ENCODE data around the gene ELMO3. TPM values are rescaled to one million over a fixed set of nuclear protein-coding genes. Genes with fewer than 3 reads are reported as not detected.

Gene ELMO3
- 0.84 and 1.8 TPM in 2 replicates for total RNA-seq (2014; rRNA removed; shearing (Covaris generic))

DNA sequence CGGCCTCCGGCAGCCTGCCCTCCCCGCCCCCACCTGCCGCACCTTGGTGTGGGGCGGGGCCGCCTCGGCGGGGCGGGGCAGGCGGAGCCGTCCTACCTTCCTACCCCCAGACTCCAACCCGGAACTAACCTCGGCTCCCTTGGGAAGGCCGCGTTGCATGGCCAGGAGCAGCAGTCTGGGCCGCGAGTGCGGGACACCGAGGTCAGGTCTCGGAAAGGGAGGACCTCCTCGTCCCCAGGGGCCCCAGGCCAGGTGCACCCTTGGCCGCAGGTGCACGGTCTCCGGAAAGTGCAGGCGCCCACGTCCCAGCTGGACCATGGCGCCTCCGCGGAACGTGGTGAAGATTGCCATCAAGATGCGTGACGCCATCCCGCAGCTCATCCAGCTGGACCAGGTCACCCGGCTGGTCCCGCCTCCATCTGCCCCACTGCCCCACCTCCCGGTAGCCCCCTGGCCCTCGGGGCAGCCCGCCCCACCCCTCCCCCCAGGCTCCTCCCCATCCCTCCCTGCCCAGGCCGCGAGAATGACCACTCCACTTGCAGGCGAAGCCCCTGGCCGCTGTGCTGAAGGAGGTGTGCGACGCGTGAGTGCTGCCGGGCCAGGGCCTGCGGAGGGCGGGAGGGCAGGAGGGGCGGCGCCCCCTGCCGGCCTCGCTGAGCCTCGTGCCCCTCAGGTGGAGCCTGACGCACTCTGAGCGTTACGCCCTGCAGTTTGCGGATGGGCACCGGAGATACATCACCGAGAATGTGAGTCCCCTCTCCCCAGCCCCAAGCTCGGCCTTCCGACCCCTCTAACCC is at the start of gene ELMO3:
Gene ELMO3 (plus strand): TSS at position 121 of the 797 bp plus-strand sequence. CDS start 196 bp downstream, at position 317.
- H3K9me3 ChIP-seq (replicated peaks) = no peaks in the 10 kb centered on the region

DNA sequence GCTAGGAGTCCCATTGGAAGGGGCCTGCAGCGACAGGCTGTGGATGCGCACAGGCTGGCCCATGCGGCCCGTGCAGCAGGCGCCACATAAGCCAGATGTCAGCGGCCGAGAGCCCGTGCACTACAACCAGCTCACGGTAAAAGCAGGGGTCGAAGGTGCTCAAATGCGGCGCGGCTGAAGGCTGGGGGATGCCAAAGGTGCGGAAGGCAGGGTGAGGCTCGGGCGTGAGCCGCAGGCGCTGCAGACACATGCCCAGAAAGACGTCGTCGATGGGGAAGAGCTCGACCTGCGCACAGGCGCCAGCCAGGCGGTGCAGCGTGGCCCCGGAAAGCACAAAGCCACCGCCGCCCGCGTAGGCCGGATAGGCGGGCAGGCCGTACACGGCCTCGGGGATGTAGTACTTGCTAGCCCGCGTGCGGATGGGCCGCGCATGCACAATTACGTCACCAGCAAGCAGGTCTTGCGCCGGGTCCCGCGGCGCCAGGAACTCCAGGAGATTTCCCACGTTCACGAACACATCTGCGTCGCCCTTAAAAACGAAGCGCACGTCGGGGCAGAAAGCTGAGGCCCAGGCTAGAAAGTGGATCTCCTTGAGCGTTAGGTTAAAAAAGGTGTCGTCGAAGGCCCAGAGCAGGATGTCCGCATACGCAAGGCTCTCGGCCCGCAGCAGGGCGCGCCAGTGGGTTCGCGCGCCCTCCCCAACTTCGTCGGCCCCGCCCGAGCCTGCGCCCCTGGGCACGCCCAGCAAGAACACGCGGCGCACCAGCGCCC is 49.5 kb upstream of the ELMO3 start:
- H3K9me3 ChIP-seq (replicated peaks) = no peaks in the 10 kb centered on the region
- H3K27ac ChIP-seq = no peak overlapping the region
- H3K4me3 ChIP-seq = no peak overlapping the region
- peaks cover 6% of the 10 kb centered on the region; the same call in 1 of the 2 replicates for H3K4me1 ChIP-seq
- DNase-seq = no peak
- peaks cover 25% of the 10 kb centered on the region; the same call in 1 of the 2 replicates for H3K36me3 ChIP-seq
- no peaks in the 10 kb centered on the region for H3K27me3 ChIP-seq

More for the DNA sequence above, at the start of gene ELMO3:
- no peak for DNase-seq
- peaks cover 65% of the 10 kb centered on the region for H3K36me3 ChIP-seq
- H3K27ac ChIP-seq = no peak within 1 kb of the TSS
- H3K4me3 ChIP-seq = no peak within 1 kb of the TSS
- H3K27me3 ChIP-seq = no peaks in the 10 kb centered on the region
- no peaks in the 10 kb centered on the region for H3K4me1 ChIP-seq

GRCh38 chr16:67150047-67150832 is 48.7 kb upstream of the ELMO3 start:
- H3K4me3 ChIP-seq = peak overlapping the region; percentile 67
- no peaks in the 10 kb centered on the region for H3K27me3 ChIP-seq
- DNase-seq = peak in 1 of 2 experiments; percentile 61

DNA sequence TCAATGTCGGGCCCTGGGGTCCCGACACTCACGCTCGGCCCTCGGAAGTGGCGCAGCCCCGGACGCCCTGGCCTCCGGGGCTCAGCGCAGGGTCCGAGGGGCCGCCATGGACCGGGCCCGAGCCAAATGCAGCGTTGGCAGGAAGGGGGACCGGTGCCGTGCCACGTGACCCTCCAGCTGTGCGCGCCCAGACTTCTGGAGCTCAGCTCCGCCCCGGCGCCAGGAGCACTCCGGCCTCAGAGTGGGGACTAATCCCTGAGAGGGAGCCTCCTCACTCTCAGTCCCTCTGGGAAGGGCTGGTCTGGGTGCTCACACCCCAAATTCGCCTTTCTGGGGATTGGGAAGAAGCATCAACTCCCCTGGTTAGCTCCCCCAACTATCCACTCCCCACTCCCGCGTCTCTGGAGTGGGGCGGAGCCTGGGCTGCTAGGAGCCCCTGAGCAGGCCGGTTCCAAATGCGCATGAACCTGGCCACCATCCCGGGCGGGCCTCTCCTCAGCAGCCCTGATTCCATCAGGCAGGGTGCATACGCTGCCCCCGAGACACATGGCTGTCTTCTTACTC is 48.0 kb upstream of the ELMO3 start, which contains the start of gene B3GNT9:
Gene B3GNT9 (minus strand): TSS at position 166 of the 564 bp plus-strand sequence. CDS start 513 bp downstream, outside the sequence.
- peak; percentile 89 to 91 for DNase-seq
- Histone ChIP-seq H3K4me1 (peaks cover 6% of the 10 kb centered on the region; the same call in 1 of the 2 replicates), H3K9me3 (replicated peaks) (no peaks in the 10 kb centered on the region), H3K4me3 (peak within 1 kb of the TSS; percentile 67), H3K36me3 (peaks cover 15% of the 10 kb centered on the region; the same call in 1 of the 2 replicates), H3K27me3 (peaks cover 4% of the 10 kb centered on the region; the same call in 1 of the 2 replicates), H3K27ac (peak within 1 kb of the TSS; percentile 71)

More at GRCh38 chr16:67150047-67150832, 48.7 kb upstream of the ELMO3 start:
- H3K27ac ChIP-seq = peak overlapping the region; percentile 71
- H3K9me3 ChIP-seq (replicated peaks) = no peaks in the 10 kb centered on the region
- peaks cover 6% of the 10 kb centered on the region; the same call in 1 of the 2 replicates for H3K4me1 ChIP-seq
- peaks cover 22% of the 10 kb centered on the region; the same call in 1 of the 2 replicates for H3K36me3 ChIP-seq

GRCh38 chr16:67151431-67152097 is 47.4 kb upstream of the ELMO3 start:
- Histone ChIP-seq H3K27me3 (peaks cover 4% of the 10 kb centered on the region; the same call in 1 of the 2 replicates), H3K4me3 (peak overlapping the region; percentile 67), H3K27ac (peak overlapping the region; percentile 71; the same call in 1 of the 2 replicates), H3K4me1 (peaks cover 6% of the 10 kb centered on the region; the same call in 1 of the 2 replicates), H3K36me3 (peaks cover 11% of the 10 kb centered on the region; the same call in 1 of the 2 replicates), H3K9me3 (replicated peaks) (no peaks in the 10 kb centered on the region)
- DNase-seq = peak in 1 of 2 experiments; percentile 29

DNA sequence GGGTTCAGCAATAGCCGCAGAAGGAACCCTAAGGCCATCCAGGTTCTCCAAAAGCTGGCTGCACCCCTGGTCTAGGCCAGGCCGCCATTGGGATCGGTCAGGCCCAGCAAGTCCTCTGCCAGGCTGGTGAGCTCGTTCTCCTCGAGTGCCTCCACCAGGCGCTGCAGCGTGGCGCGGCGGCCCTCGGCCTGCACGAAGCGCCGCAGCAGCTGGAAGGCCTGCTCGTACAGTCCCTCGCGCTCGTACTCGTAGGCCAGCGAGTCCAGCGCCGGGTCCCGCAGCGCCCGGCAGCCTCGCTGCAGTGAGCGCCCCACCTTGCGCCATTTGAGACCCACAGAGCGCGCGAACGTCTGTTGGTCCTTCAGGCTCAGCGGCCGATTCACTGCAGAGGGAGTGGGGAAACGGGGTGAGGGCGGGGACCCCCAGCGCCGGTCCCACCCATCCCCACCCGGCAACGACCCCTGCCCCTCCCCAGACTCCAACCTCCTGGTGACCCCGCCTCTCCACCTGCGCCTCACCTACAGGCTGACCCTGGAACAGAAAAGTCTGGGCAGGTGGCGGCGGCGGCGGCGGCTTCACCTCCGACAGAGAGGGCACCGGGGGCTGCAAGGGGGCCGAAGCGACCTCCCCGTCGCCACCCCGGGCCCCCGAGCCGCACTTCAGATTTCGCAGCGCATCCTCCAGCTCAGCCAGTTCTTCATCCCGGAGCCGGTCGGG is 44.2 kb upstream of the ELMO3 start:
- Histone ChIP-seq H3K27me3 (peaks cover 4% of the 10 kb centered on the region; the same call in 1 of the 2 replicates), H3K27ac (no peak overlapping the region), H3K9me3 (replicated peaks) (no peaks in the 10 kb centered on the region), H3K4me3 (no peak overlapping the region), H3K4me1 (peaks cover 10% of the 10 kb centered on the region; the same call in 1 of the 2 replicates), H3K36me3 (no peaks in the 10 kb centered on the region; the same call in 1 of the 2 replicates)
- no peak for DNase-seq

GRCh38 chr16:67155295-67156142 is 43.4 kb upstream of the ELMO3 start:
- Histone ChIP-seq H3K36me3 (no peaks in the 10 kb centered on the region), H3K4me3 (no peak overlapping the region), H3K27ac (no peak overlapping the region), H3K4me1 (peaks cover 13% of the 10 kb centered on the region; the same call in 1 of the 2 replicates), H3K27me3 (peaks cover 4% of the 10 kb centered on the region; the same call in 1 of the 2 replicates), H3K9me3 (replicated peaks) (no peaks in the 10 kb centered on the region)
- DNase-seq = peak; percentile 72 to 85

DNA sequence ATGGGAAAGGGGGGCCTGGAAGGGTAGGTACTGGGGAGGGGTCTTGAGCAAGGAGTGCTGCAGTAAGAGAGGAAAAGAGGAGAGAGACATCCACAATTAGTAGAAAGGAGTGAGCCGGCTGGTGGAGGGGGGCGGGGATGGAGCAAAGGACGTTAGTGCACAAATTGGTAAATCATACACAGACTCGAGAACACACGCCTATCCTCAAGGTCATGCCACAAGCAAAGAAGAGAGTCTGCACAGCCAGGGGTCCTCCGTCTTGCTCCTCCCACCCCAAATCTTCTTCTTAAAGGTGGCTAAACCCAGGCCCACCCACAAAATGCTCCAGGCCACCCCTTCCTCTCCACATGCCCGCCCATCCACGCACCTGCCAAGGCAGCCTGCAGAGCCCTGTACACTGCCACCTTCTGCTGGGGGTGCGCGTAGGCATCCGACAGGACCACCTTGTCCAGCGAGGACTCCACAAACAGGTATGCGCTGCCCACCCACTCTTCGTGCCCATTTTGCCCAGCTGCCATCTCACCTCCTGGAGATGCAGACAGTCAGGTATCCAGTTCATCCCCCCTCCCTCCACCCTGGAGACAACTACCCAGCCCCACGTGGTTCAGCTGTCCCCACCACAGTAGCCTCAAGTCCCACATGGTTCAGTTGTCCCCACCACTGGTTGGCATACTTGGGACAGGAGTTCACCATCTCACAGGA is 42.6 kb upstream of the ELMO3 start:
- H3K27me3 ChIP-seq = peaks cover 4% of the 10 kb centered on the region; the same call in 1 of the 2 replicates
- peaks cover 13% of the 10 kb centered on the region; the same call in 1 of the 2 replicates for H3K4me1 ChIP-seq
- H3K9me3 ChIP-seq (replicated peaks) = no peaks in the 10 kb centered on the region
- H3K4me3 ChIP-seq = no peak overlapping the region
- H3K36me3 ChIP-seq = no peaks in the 10 kb centered on the region
- no peak overlapping the region for H3K27ac ChIP-seq
- no peak for DNase-seq

- no peak for DNase-seq
- Histone ChIP-seq H3K27me3 (peaks cover 4% of the 10 kb centered on the region; the same call in 1 of the 2 replicates), H3K36me3 (no peaks in the 10 kb centered on the region), H3K4me1 (peaks cover 7% of the 10 kb centered on the region; the same call in 1 of the 2 replicates), H3K27ac (no peak overlapping the region), H3K9me3 (replicated peaks) (no peaks in the 10 kb centered on the region), H3K4me3 (no peak overlapping the region)
Measured at GRCh38 chr16:67157106-67157748, 41.7 kb upstream of the ELMO3 start.

- H3K4me3 ChIP-seq = no peak overlapping the region
- H3K36me3 ChIP-seq = no peaks in the 10 kb centered on the region
- H3K27me3 ChIP-seq = peaks cover 4% of the 10 kb centered on the region; the same call in 1 of the 2 replicates
- no peak overlapping the region for H3K27ac ChIP-seq
- DNase-seq = no peak
- no peaks in the 10 kb centered on the region for H3K9me3 ChIP-seq (replicated peaks)
- H3K4me1 ChIP-seq = peaks cover 7% of the 10 kb centered on the region; the same call in 1 of the 2 replicates
Measured at GRCh38 chr16:67157892-67158635, 40.9 kb upstream of the ELMO3 start.
